ENCODE measurements around the gene S1PR1. TPM values are rescaled to one million over a fixed set of nuclear protein-coding genes. Genes with fewer than 3 reads are reported as not detected.

Gene S1PR1
- total and polyA plus RNA-seq, 2 experiments from 2014 or later = 9.3 TPM

DNA sequence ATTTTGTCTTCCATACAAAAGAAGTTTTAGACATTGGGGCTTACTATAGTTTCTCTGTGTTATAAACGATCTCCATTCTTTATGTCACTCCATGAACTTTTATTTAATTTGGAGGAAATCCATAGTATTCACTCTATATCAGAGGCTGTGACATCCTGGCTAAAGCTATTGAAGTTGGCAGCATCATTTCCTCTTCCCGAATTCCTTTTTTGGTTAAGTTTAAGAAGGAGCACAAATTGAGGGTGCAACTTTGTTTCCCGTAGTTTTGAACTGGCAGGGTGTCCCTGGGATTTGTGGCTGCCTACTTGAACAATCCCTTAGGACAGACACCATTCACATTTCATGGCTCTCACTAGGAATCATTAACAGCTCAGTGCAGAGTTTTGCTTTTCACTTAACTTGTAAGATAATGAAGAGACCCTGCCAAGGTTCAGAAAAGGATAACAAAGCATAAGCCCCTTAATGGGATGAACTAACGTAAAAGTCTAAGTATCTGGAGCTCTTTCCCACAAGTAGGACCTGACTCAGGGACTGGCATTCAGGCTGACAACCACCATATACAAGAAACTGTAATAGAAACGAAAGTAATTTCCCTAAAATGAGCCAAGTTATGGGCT lies 13.9 kb downstream of the S1PR1 start:
- no peaks in the 10 kb centered on the region for H3K9me3 ChIP-seq (ENCODE audit: low read depth)
- no peaks in the 10 kb centered on the region for H3K9me2 ChIP-seq (replicated peaks; ENCODE audit: insufficient read depth)
- H3K36me3 ChIP-seq (replicated peaks; ENCODE audit: insufficient read depth, low read depth) = no peaks in the 10 kb centered on the region
- no peak overlapping the region for H3K4me2 ChIP-seq
- DNase-seq (ENCODE audit: low spot score) = no peak
- H2AFZ ChIP-seq = no peak overlapping the region
- no peaks in the 10 kb centered on the region for H3K79me2 ChIP-seq
- no peaks in the 10 kb centered on the region for H3K27me3 ChIP-seq
- H3K27ac ChIP-seq = no peak overlapping the region
- no peaks in the 10 kb centered on the region for H3K4me1 ChIP-seq (ENCODE audit: insufficient read depth)
- 65% methylated on average over 5 of the region's 5 CpGs for WGBS (ENCODE audit: low lambda C conversion rate, missing lambda C conversion rate)
- TF ChIP-seq EZH2 (IDR thresholded peaks at IDR 0.05; ENCODE audit: borderline replicate concordance) (no peak), EZH2phosphoT487 (IDR thresholded peaks at IDR 0.05; ENCODE audit: low read depth, severe bottlenecking, unreplicated experiment) (no peak)
- H3K4me3 ChIP-seq = no peak overlapping the region
- H4K20me1 ChIP-seq (ENCODE audit: insufficient read depth, poor library complexity, severe bottlenecking) = no peaks in the 10 kb centered on the region

DNA sequence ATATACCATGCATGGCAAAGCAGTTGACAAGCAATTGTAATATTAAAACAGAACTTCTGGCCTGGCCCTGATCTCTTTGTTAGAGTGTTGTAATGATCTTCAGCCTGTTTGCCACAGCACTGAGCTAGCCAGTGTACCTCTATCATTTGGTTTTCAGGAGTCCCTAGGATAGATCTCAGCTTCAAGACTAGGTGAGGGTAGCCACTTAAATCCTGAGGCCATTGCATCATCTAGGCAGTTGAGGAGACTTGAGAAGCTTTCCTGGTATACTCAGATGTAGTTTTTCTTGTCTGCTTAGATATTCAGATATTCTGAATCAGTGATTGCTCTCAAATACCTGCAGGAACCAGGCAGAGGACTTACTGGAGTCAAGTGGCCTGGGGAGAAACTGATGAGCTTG lies 14.7 kb downstream of the S1PR1 start:
- H3K4me1 ChIP-seq (ENCODE audit: insufficient read depth) = no peaks in the 10 kb centered on the region
- no peaks in the 10 kb centered on the region for H3K9me3 ChIP-seq (ENCODE audit: low read depth)
- H3K9me2 ChIP-seq (replicated peaks; ENCODE audit: insufficient read depth) = no peaks in the 10 kb centered on the region
- DNase-seq (ENCODE audit: low spot score) = no peak
- no peak overlapping the region for H2AFZ ChIP-seq
- no peaks in the 10 kb centered on the region for H3K27me3 ChIP-seq
- no peaks in the 10 kb centered on the region for H3K36me3 ChIP-seq (replicated peaks; ENCODE audit: insufficient read depth, low read depth)
- H4K20me1 ChIP-seq (ENCODE audit: insufficient read depth, poor library complexity, severe bottlenecking) = no peaks in the 10 kb centered on the region
- TF ChIP-seq EZH2 (IDR thresholded peaks at IDR 0.05; ENCODE audit: borderline replicate concordance) (no peak), EZH2phosphoT487 (IDR thresholded peaks at IDR 0.05; ENCODE audit: low read depth, severe bottlenecking, unreplicated experiment) (no peak)
- TF ChIP-seq, protein P1, sequence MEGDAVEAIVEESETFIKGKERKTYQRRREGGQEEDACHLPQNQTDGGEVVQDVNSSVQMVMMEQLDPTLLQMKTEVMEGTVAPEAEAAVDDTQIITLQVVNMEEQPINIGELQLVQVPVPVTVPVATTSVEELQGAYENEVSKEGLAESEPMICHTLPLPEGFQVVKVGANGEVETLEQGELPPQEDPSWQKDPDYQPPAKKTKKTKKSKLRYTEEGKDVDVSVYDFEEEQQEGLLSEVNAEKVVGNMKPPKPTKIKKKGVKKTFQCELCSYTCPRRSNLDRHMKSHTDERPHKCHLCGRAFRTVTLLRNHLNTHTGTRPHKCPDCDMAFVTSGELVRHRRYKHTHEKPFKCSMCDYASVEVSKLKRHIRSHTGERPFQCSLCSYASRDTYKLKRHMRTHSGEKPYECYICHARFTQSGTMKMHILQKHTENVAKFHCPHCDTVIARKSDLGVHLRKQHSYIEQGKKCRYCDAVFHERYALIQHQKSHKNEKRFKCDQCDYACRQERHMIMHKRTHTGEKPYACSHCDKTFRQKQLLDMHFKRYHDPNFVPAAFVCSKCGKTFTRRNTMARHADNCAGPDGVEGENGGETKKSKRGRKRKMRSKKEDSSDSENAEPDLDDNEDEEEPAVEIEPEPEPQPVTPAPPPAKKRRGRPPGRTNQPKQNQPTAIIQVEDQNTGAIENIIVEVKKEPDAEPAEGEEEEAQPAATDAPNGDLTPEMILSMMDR (IDR thresholded peaks at IDR 0.05; ENCODE audit: poor library complexity) = no peak
- no peak overlapping the region for H3K4me2 ChIP-seq
- no peak overlapping the region for H3K4me3 ChIP-seq
- no peak overlapping the region for H3K27ac ChIP-seq
- H3K79me2 ChIP-seq = no peaks in the 10 kb centered on the region

DNA sequence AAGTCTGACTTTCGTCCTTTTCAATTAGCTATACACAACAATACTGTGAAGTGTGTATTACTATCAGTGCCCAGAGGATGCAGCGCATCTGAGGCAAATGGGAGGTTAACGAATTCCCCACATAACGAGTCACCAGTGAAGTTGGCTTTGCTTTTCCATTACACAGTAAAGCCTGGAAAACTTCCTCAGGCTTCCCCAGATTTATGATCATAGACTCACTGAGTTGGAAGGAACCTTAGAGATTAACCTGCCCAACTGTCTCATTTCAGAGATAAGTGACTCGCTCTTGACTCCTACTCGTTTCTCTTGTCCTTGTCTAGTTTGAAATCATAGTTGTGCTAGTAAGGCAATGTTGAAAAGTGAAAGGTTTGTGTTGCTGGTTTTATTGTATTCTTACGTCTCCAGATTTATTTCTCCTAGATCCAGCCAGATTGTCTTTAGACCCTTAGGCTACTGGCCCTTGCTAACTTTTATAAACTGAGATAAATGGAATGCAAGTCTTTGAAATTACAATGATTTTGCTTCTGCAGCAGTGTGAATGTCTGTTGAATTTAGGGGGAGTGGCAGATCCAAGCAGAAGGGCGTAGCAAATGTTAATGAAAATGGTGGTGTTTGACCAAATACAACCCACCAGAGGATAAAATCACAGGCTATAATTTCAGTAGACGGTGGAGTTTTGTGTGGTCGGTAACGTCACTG lies 17.3 kb downstream of the S1PR1 start:
- DNase-seq (ENCODE audit: low spot score) = peak; percentile 64
- Histone ChIP-seq H3K79me2 (no peaks in the 10 kb centered on the region), H3K4me1 (ENCODE audit: insufficient read depth) (no peaks in the 10 kb centered on the region), H3K36me3 (replicated peaks; ENCODE audit: insufficient read depth, low read depth) (no peaks in the 10 kb centered on the region), H2AFZ (no peak overlapping the region), H4K20me1 (ENCODE audit: insufficient read depth, poor library complexity, severe bottlenecking) (no peaks in the 10 kb centered on the region), H3K27ac (peak overlapping the region; percentile 41), H3K4me2 (peak overlapping the region; percentile 48), H3K27me3 (no peaks in the 10 kb centered on the region), H3K9me3 (ENCODE audit: low read depth) (no peaks in the 10 kb centered on the region), H3K9me2 (replicated peaks; ENCODE audit: insufficient read depth) (no peaks in the 10 kb centered on the region), H3K4me3 (no peak overlapping the region)
- TF ChIP-seq EZH2 (IDR thresholded peaks at IDR 0.05; ENCODE audit: borderline replicate concordance) = no peak
- TF ChIP-seq, protein P1 (IDR thresholded peaks at IDR 0.05; ENCODE audit: poor library complexity) = no peak
- no peak for TF ChIP-seq EZH2phosphoT487 (IDR thresholded peaks at IDR 0.05; ENCODE audit: low read depth, severe bottlenecking, unreplicated experiment)
- WGBS (ENCODE audit: low lambda C conversion rate, missing lambda C conversion rate) = 49% methylated on average over 11 of the region's 11 CpGs

Data from hepatocyte (in vitro differentiated cells).